ENCODE data around the gene E2F1. TPM values are rescaled to one million over a fixed set of nuclear protein-coding genes. Genes with fewer than 3 reads are reported as not detected.

The E2F1 gene
- total RNA-seq, 1 donor from 2014 or later, result 8.9 TPM

DNA sequence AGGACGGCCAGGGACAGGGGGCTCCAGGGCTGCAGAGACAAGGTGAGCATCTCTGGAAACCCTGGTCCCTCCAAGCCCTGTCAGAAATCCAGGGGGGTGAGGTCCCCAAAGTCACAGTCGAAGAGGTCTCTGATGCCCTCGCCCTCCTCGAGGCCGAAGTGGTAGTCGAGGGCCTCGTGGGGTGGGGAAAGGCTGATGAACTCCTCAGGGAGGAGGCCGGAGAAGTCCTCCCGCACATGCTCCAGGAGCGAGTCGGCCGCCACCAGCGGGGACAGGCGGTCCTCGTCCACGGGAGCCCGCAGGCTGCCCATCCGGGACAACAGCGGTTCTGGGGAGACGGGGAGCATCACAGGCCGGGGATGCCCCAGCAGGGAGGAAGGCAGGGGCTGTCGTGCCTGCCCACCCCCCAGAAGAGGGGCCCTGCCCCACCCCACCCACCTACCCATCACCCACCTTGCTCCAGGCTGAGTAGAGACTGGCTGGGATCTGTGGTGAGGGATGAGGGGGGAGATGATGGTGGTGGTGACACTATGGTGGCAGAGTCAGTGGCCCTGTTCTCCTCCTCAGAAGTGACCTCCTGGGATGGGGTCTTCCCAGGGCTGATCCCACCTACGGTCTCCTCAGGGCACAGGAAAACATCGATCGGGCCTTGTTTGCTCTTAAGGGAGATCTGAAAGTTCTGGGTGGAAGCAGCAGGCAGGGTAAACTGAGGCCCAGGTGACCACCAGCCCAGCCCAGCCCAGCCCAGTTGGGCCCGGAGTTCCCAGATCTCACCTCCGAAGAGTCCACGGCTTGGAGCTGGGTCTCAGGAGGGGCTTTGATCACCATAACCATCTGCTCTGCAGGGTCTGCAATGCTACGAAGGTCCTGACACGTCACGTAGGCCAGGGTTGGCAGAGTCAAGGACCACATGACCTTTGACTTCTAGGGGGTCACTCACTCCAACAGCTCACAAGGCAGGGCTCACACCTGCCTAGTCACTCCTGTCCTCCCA is 9.2 kb downstream of the E2F1 start:
- no peak for TF ChIP-seq CTCF (IDR thresholded peaks at IDR 0.05)
- Mint-ChIP-seq H3K4me1 (peaks cover 43% of the 10 kb centered on the region), H3K27ac (no peak overlapping the region), H3K9me3 (no peaks in the 10 kb centered on the region), H3K4me3 (no peak overlapping the region), H3K36me3 (ENCODE audit: low read depth) (no peaks in the 10 kb centered on the region), H3K27me3 (no peaks in the 10 kb centered on the region)
- ATAC-seq (ENCODE audit: low read depth) (no peak), DNase-seq (no peak)
- ChIA-PET CTCF (no interaction called here), POLR2A (interaction anchor here (0.6 to 2.3 kb wide), 3 partner anchors 10 to 131 kb away, joined by 3 to 12 read pairs (median 10); partner anchors contain the start of gene ACTL10)
- intact Hi-C loops (cut with micrococcal nuclease), result no loop called here

DNA sequence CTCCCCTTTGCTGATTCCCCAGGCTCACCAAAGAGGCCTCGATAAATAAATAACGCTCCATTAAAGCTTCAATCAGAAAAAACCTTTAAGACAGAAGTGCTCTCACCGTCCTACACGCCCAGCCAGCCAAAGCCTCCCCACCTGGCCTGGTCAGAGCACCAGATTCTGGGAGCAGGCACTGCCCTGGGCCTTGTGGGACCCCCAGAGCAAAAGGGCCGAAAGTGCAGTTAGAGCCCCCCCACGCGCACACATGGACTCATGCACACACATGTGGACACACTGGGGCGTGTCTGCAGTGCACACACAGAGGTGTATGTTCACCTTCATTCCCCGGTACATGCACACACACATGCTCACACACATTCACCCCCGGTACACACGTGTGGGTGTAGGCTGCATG is 10.1 kb downstream of the E2F1 start:
- Mint-ChIP-seq H3K9me3 (no peaks in the 10 kb centered on the region), H3K27me3 (no peaks in the 10 kb centered on the region), H3K4me3 (no peak overlapping the region), H3K4me1 (peaks cover 38% of the 10 kb centered on the region), H3K36me3 (ENCODE audit: low read depth) (no peaks in the 10 kb centered on the region), H3K27ac (no peak overlapping the region)
- intact Hi-C loops (cut with micrococcal nuclease), result no loop called here
- ChIA-PET POLR2A (interaction anchor here (2.3 kb wide), 1 partner anchor 9 kb away, joined by 12 read pairs; the partner anchor contains the start of gene ACTL10), CTCF (no interaction called here)
- no peak for TF ChIP-seq CTCF (IDR thresholded peaks at IDR 0.05)
- no peak for DNase-seq
- ATAC-seq (ENCODE audit: low read depth), result no peak

- no peaks in the 10 kb centered on the region for H3K27me3 Mint-ChIP-seq
- H3K27ac Mint-ChIP-seq, result no peak overlapping the region
- no peak for ATAC-seq (ENCODE audit: low read depth)
- no peak for TF ChIP-seq CTCF (IDR thresholded peaks at IDR 0.05)
- H3K9me3 Mint-ChIP-seq, result no peaks in the 10 kb centered on the region
- POLR2A ChIA-PET, result interaction anchor here (1.6 to 2.3 kb wide), 2 partner anchors 8 to 10 kb away, joined by 4 to 12 read pairs; partner anchors contain the start of gene ACTL10
- H3K4me3 Mint-ChIP-seq, result peak overlapping the region; percentile 71
- intact Hi-C loops (cut with micrococcal nuclease), result no loop called here
- DNase-seq, result no peak
- H3K4me1 Mint-ChIP-seq, result peaks cover 32% of the 10 kb centered on the region
- CTCF ChIA-PET, result no interaction called here
- H3K36me3 Mint-ChIP-seq (ENCODE audit: low read depth), result no peaks in the 10 kb centered on the region
Observed at GRCh38 chr20:33675136-33675959, 10.8 kb downstream of the E2F1 start.

DNA sequence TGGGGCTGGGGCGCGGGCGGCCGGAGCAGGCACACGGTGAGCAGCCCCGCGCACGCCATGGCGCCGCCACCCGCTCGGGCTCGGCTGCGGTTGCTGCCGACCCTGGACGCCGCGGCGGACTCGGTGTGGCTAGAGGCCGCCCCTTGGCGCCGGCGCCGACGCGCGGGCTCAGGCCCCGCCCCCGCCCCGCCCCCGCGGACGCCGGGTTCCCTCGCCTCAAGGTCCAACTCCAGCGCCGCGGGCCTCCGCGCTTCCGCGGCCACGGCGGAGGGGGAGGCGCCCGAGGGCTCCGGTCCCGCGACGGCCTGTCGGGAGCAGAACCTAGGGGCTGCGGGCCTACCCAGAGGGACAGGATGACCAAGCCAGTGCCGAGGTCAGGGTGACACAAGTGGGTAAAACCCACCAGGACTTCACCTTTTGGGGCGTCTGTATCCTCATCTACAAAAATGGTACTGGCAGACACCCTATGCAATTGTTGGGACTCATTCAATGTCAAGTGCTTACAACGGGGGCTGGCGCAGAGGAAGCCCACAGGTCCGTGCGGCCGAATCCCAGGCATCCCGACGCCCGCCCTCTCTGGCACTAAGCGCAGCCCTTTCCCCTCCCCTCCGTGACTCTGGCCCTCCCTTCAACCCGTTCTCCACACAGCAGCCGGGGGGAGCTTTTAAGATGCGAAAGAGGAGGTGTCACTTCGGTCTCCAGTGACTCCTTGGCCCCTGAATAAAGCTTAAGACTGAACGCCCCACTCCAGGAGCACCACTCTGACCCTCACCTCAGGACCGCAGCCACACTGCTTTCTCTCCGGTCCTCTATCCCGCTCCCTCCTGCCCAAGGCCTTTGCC is 11.7 kb downstream of the E2F1 start, which contains the start of gene NECAB3:
Gene NECAB3, minus strand, starts transcription at position 135 of the 842 bp plus-strand sequence. Its CDS starts 76 bp downstream, at position 59.
- no peaks in the 10 kb centered on the region for H3K27me3 Mint-ChIP-seq
- H3K9me3 Mint-ChIP-seq, result no peaks in the 10 kb centered on the region
- H3K36me3 Mint-ChIP-seq (ENCODE audit: low read depth), result no peaks in the 10 kb centered on the region
- TF ChIP-seq CTCF (IDR thresholded peaks at IDR 0.05), result no peak
- peaks cover 25% of the 10 kb centered on the region for H3K4me1 Mint-ChIP-seq
- intact Hi-C loops (cut with micrococcal nuclease), result loop anchor here (1.0 kb wide), 1 partner anchor 8 kb away; the partner anchor contains the start of gene ACTL10
- H3K4me3 Mint-ChIP-seq, result peak within 1 kb of the TSS; percentile 86
- ATAC-seq (ENCODE audit: low read depth) (peak; percentile 93), DNase-seq (peak; percentile 77)
- CTCF ChIA-PET, result no interaction called here
- H3K27ac Mint-ChIP-seq, result peak within 1 kb of the TSS; percentile 30
- POLR2A ChIA-PET, result interaction anchor here (0.6 to 2.3 kb wide), 3 partner anchors 8 to 256 kb away, joined by 3 to 12 read pairs (median 4); partner anchors contain the start of gene ACTL10
